Measurements from ENCODE around the gene TCF12.
"Not testable (repeated sequence)": the region's sequence is repeated elsewhere in the genome, so short reads cannot be mapped to it uniquely, and the experiment has no call there.

Gene TCF12

GRCh38 chr15:56913670-56914069, 4.8 kb upstream of the TCF12 start:
- in situ Hi-C loops (cut with MboI; ENCODE audit: low sequenced_read_pairs), result no loop called here

GRCh38 chr15:56915888-56916287, 2.6 kb upstream of the TCF12 start:
- in situ Hi-C loops (cut with MboI; ENCODE audit: low sequenced_read_pairs), result no loop called here

DNA sequence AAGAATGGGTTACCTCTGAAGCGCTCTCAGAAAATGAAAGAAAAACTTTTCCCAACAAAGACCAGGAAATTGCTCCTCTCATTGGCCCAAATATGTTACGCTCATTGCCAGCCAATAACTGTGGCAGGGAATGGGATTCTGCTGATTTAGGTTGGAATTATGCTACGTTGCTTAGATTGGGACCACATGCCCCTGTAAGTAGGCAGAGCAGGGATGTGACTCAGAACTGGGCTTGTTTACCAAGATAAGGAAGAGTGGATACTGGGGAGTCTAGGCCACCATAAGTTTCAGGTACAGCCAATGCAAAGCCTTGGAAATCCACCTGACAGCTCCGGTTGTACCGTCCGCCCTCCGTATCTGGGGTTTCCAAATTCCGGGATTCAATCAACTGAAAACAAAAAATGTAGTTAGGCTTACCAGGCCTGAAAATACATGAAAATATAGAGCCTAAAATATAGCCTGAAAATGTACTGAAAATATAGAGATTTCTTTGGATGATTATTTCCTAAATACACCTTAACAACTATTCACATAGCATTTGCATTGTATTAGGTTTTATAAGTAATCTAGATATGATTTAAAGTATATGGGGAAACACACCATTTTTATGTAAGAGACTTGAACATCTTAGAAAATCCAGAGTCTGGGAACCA, 1.5 kb upstream of the TCF12 start:
- in situ Hi-C loops (cut with MboI; ENCODE audit: low sequenced_read_pairs), result no loop called here

GRCh38 chr15:56917652-56918045, 795 bp upstream of the TCF12 start:
- in situ Hi-C loops (cut with MboI; ENCODE audit: low sequenced_read_pairs), result no loop called here

DNA sequence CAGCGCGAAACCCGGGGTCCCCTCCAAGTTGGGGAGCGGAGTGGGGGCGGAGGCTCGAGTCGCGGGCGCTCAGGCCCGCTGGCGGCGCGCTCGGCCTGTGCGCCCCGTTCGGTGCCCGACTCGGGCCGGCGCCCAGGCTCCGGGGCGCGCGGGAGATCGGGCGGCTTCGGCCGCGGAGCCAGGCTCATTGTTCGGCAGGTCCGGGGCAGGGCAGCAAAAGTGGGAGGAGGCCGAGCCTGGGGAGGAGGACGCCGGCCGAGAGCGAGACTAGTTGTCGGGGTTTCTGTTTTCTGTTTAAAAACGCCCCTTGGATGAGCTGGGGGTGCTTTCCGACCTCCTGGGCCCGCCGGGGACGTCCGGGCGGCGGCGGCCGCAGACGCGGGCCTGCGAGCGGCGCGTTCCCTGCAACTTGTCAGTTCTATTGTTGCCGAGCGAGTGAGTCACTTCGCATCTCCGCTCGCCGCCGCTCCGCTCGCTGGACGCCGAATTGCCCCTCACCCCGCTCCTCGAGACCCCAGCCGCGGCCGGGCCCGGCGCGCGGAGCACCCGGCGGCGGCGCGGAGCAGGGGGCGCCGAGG, 676 bp downstream of the TCF12 start:
- in situ Hi-C loops (cut with MboI; ENCODE audit: low sequenced_read_pairs), result no loop called here

- in situ Hi-C loops (cut with MboI; ENCODE audit: low sequenced_read_pairs), result no loop called here
Measured at GRCh38 chr15:56919609-56920366, 1.3 kb downstream of the TCF12 start.

DNA sequence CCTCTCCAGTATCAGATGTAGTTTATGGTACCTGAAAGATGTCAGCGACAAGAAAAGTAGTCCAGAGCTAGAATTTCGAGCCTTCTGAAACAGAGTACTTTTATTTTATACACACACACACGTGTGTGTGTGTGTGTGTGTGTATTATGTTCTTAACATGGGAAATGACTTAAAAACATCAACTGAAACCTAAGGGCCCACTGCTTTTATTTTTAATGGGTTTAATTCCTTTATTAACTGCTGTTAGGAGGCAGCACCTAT, 1.9 kb downstream of the TCF12 start:
- in situ Hi-C loops (cut with MboI; ENCODE audit: low sequenced_read_pairs), result no loop called here

- in situ Hi-C loops (cut with MboI; ENCODE audit: low sequenced_read_pairs), result no loop called here
Measured at GRCh38 chr15:56923174-56923591, 4.7 kb downstream of the TCF12 start.

DNA sequence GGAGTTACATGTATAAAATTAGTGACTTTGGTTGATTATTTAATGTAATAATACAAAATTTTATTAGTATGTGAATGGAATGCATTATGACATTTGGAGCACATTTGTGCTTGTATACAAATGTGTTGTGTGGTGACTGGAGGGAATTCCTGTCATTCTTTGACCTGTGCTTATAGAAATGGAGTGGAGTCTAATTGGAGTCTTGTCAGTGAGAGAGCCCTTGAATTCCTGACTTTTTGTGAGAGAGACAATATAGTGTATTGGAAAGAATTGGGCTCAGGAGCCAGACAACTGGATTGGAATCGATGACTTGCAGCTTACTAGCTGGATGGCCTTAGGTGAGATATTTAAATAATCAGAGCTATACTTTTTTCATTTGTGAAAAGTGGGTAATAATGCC, 9.4 kb downstream of the TCF12 start:
- in situ Hi-C loops (cut with MboI; ENCODE audit: low sequenced_read_pairs), result no loop called here

GRCh38 chr15:56929399-56929798, 11.0 kb downstream of the TCF12 start:
- in situ Hi-C loops (cut with MboI; ENCODE audit: low sequenced_read_pairs), result no loop called here

DNA sequence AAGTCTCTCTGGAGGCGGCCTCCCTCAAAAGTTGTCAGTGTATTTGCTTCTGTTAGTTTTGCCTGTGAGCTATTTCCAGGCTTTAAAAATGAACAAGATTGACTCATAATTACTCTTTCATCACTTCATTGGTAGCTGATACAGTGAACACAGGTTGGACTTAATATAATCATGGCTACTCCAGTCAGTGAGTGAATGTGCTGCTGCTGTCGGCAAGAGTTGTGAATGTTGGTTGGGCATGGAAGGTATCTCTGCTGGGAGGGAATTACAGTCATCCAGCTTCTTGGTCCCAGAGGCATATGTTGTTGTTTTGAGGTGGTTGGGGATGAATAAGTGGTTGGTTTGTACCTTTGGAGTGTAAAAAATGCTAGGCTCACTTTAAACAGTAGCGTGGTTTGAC, 11.5 kb downstream of the TCF12 start:
- in situ Hi-C loops (cut with MboI; ENCODE audit: low sequenced_read_pairs), result no loop called here

DNA sequence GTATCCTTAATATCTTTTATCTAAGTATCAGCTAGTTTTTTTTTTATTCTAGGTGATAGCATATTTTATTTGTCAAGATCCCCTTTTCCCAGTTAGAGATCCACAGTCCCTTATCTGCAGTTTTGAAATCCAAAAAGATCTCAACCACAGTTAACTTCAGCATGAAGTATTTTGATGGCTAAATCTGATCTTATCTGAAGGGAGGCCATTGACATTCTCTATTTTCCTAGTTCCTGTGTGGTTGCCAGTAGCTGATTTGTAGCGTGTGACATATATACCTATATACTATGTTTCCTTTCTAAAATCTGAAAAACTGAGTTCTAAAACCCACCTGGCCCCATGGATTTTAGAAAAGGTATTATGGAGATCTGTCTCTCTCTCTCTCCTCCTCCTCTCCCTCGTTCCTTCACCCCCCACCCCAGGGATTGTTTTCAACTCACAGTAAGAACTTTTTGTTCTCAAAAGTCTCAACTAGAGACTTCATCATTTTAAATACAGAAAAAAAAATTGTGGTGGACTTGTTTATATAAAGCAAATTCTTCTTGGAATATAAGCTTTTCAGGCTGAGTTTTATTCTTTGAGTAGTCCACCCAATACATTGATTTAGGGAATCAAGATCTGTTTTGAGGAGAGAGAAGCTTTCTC, 12.3 kb downstream of the TCF12 start:
- in situ Hi-C loops (cut with MboI; ENCODE audit: low sequenced_read_pairs), result no loop called here

DNA sequence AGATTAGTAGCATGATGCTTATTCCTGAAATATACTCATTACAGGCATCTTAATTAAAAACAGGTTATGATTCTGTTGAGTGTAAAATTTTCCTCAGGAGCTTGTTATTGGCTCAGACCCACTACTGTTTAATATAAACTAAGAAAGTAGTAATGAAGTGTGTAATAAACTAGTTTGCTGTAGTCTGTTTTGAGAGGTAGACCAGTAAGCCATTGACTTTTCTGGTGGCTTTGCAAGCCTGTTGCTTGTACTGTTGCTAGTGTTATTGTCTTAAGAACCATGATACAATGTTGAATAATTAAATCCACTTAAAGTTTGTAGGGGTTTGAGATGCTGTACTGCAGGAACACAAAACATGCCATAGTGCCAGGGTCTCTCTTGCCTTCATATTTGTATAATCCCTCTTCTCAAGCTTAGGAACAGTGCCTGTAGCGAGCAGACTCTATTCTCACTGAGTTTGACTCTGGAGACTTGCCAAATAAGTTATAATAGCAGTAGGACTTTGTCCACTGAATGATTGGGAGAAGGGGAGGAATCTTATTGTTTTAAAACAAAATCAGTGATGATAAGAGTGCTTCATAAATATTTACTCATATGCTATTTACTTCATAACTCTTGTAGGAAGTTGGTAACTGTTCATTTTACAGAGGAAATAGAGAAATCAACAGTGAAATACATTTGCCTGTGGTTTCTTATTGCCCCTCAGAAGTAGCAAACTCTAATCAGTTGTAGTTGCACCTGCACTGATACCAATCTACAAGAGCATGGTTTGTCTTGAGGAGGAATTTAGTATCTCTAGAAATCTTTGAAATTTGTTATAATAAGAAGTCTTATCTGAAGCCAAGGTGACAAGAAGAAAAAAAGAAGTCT, 13.4 kb downstream of the TCF12 start:
- in situ Hi-C loops (cut with MboI; ENCODE audit: low sequenced_read_pairs), result no loop called here

- in situ Hi-C loops (cut with MboI; ENCODE audit: low sequenced_read_pairs), result not testable (repeated sequence)
Measured at GRCh38 chr15:56932509-56932868, 14.0 kb downstream of the TCF12 start.

GRCh38 chr15:56933410-56933809, 15.0 kb downstream of the TCF12 start:
- in situ Hi-C loops (cut with MboI; ENCODE audit: low sequenced_read_pairs), result no loop called here

GRCh38 chr15:56933811-56934210, 15.4 kb downstream of the TCF12 start:
- in situ Hi-C loops (cut with MboI; ENCODE audit: low sequenced_read_pairs), result no loop called here

DNA sequence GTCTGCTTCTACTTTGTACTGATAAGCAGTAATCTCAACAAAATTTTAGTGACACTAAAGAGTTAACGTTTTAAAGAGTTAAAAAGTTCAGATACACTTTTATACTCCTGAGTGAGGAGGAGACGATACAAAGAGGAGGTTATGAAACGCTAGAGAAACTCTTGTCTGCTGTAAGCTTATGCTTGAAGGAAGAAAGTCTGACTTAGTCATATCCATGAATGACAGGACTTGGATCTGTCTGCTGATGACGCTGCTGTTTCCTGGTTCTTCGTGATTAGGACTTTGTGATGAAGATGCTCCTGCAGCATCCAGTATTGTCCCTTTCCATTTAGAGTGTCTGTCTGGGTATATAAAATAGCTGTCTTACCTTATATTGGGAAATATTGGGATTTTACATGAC, 15.8 kb downstream of the TCF12 start:
- in situ Hi-C loops (cut with MboI; ENCODE audit: low sequenced_read_pairs), result no loop called here

GRCh38 chr15:56936929-56937328, 18.5 kb downstream of the TCF12 start:
- in situ Hi-C loops (cut with MboI; ENCODE audit: low sequenced_read_pairs), result no loop called here

- in situ Hi-C loops (cut with MboI; ENCODE audit: low sequenced_read_pairs), result no loop called here
Measured at GRCh38 chr15:56939257-56939656, 20.8 kb downstream of the TCF12 start.

DNA sequence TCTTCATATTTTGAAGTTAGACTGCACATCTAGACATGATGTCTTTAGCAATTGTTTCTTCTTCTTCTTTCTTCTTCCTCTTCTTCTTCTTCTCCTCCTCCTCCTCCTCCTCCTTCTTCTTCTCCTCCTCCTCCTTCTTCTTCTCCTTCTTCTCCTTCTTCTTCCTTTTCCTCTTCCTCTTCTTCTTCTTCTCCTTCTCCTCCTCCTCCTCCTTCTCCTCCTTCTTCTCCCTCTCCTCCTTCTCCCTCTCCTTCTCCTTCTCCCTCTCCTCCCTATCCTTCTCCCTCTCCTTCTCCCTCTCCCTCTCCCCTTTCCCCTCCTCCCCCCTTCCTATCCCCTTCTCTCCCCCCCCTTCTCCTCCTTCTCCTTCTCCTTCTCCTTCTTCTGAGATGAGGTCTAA, 21.9 kb downstream of the TCF12 start:
- in situ Hi-C loops (cut with MboI; ENCODE audit: low sequenced_read_pairs), result no loop called here

DNA sequence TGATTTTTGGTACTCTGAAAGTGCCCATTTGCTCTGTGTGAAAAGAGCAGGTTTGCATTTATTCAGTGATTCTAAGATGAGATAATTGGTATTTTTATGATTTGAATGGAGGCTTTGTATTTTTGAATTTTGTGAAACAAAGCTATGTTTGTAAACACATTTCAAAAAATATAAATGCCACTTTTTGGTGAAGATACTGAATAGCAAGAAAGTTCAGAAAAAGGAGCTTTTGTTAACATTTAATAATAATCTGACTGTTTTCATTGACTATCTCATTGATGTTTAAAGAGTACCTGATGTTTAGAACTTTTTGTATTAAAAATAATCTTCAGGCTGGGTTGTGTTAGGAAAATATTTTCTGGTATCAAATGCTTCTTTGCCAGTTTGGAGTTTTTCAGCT, 23.7 kb downstream of the TCF12 start:
- in situ Hi-C loops (cut with MboI; ENCODE audit: low sequenced_read_pairs), result no loop called here

All from hTERT RPE-1 (cell line).